Right atrium auricular region (tissue), 2 donors: ENCODE results near the gene CARMIL3. TPM values are rescaled to one million over a fixed set of nuclear protein-coding genes. Genes with fewer than 3 reads are reported as not detected.
"Not testable (repeated sequence)": the region's sequence is repeated elsewhere in the genome, so short reads cannot be mapped to it uniquely, and the experiment has no call there.

Source experiments
- DNase-seq: peaks from one replicate; pipeline ENCODE4 v3.0.0-alpha.2; 2019; ENCODE audit warnings: low spot score
- H3K27ac ChIP-seq, 2 donors: fragments of 200-600 bp; sonication (generic); 1 replicate in 1 of 2; 2 replicates in 1 of 2; pipeline ENCODE4 v1.5.1; 2016 to 2019
- H3K27me3 ChIP-seq, 2 donors: fragments of 200-600 bp; sonication (generic); one replicate each; pipeline versions ENCODE4 v1.5.1 to v1.6.0; 2017 to 2019
- H3K36me3 ChIP-seq: fragments of 200-600 bp; sonication (generic); one replicate; pipeline ENCODE4 v1.5.1; 2016
- H3K4me1 ChIP-seq, 2 donors: fragments of 200-600 bp; sonication (generic); one replicate each; pipeline versions ENCODE4 v1.5.1 to v1.6.0; 2017 to 2019
- H3K4me3 ChIP-seq, 2 donors: fragments of 200-600 bp; sonication (generic); 1 replicate in 1 of 2; 2 replicates in 1 of 2; pipeline ENCODE4 v1.5.1; 2017 to 2019; ENCODE audit warnings: mild to moderate bottlenecking in 1 of 2, moderate library complexity in 1 of 2
- H3K9me3 ChIP-seq, 2 donors: fragments of 200-600 bp; sonication (generic); one replicate each; pipeline ENCODE4 v1.5.1; 2019
- CTCF ChIP-seq, 2 donors: fragments of 200-600 bp; sonication (generic); IDR thresholded peaks; one replicate each; pipeline ENCODE4 v1.5.1; 2019; ENCODE audit warnings: antibody characterized with exemption in 2 of 2
- total RNA-seq, 2 donors: library from RNA; depleted of rRNA; stranded (reverse); fragments of >200 nt; gene quantifications; one replicate each; pipeline ENCODE4 v1.1.0, GENCODE V29; 2016

The CARMIL3 gene
- total RNA-seq, 2 donors from 2014 or later, result not detected

GRCh38 chr14:24032727-24033418 lies 18.9 kb upstream of the CARMIL3 start:
- H3K4me3 ChIP-seq, result no peak overlapping the region
- H3K9me3 ChIP-seq, result peaks cover 0 to 11% of the 10 kb centered on the region in 2 donors
- no peak overlapping the region for H3K27ac ChIP-seq
- no peak for TF ChIP-seq CTCF (IDR thresholded peaks at IDR 0.05)
- no peaks in the 10 kb centered on the region for H3K27me3 ChIP-seq
- H3K36me3 ChIP-seq, result no peaks in the 10 kb centered on the region
- H3K4me1 ChIP-seq, result peaks cover 0 to 4% of the 10 kb centered on the region in 2 donors
- DNase-seq, result peak; percentile 71

GRCh38 chr14:24035769-24036168 lies 16.0 kb upstream of the CARMIL3 start:
- Histone ChIP-seq H3K4me3 (peak overlapping the region; percentile 53 to 55), H3K27ac (peak overlapping the region; percentile 79 to 85), H3K9me3 (peaks cover 0 to 11% of the 10 kb centered on the region in 2 donors)
- not testable (repeated sequence) for H3K36me3 ChIP-seq, H3K4me1 ChIP-seq, H3K27me3 ChIP-seq, DNase-seq

- Histone ChIP-seq H3K4me3 (peak overlapping the region; percentile 53 to 55), H3K9me3 (peaks cover 0 to 11% of the 10 kb centered on the region in 2 donors), H3K27me3 (no peaks in the 10 kb centered on the region), H3K4me1 (peaks cover 0 to 4% of the 10 kb centered on the region in 2 donors), H3K27ac (peak overlapping the region; percentile 79 to 85), H3K36me3 (no peaks in the 10 kb centered on the region)
- TF ChIP-seq CTCF (IDR thresholded peaks at IDR 0.05), result peak in 1 of 2 donors; percentile 85
- DNase-seq, result peak; percentile 81
Observed at GRCh38 chr14:24036169-24036962, 15.4 kb upstream of the CARMIL3 start.

- peak; percentile 1 to 71 for TF ChIP-seq CTCF (IDR thresholded peaks at IDR 0.05)
- H3K27me3 ChIP-seq, H3K4me1 ChIP-seq, DNase-seq, H3K36me3 ChIP-seq, H3K9me3 ChIP-seq: not testable (repeated sequence)
- Histone ChIP-seq H3K4me3 (peak overlapping the region; percentile 53 to 55), H3K27ac (peak overlapping the region; percentile 79 to 85)
Observed at GRCh38 chr14:24036963-24037657, 14.7 kb upstream of the CARMIL3 start.

- Histone ChIP-seq H3K4me3 (no peak overlapping the region), H3K27ac (no peak overlapping the region), H3K4me1 (peaks cover 0 to 4% of the 10 kb centered on the region in 2 donors), H3K9me3 (peaks cover 0 to 3% of the 10 kb centered on the region in 2 donors), H3K27me3 (no peaks in the 10 kb centered on the region), H3K36me3 (no peaks in the 10 kb centered on the region)
- DNase-seq, result no peak
- no peak for TF ChIP-seq CTCF (IDR thresholded peaks at IDR 0.05)
Observed at GRCh38 chr14:24037658-24038037, 14.2 kb upstream of the CARMIL3 start.

GRCh38 chr14:24038686-24039085 lies 13.1 kb upstream of the CARMIL3 start:
- Histone ChIP-seq H3K27me3 (no peaks in the 10 kb centered on the region), H3K9me3 (no peaks in the 10 kb centered on the region), H3K4me3 (no peak overlapping the region), H3K4me1 (peaks cover 0 to 4% of the 10 kb centered on the region in 2 donors), H3K36me3 (no peaks in the 10 kb centered on the region), H3K27ac (no peak overlapping the region)
- no peak for TF ChIP-seq CTCF (IDR thresholded peaks at IDR 0.05)
- no peak for DNase-seq
